ENCODE results near the gene PPFIA1.
"Not testable (repeated sequence)": the region's sequence is repeated elsewhere in the genome, so short reads cannot be mapped to it uniquely, and the experiment has no call there.

PPFIA1 gene

DNA sequence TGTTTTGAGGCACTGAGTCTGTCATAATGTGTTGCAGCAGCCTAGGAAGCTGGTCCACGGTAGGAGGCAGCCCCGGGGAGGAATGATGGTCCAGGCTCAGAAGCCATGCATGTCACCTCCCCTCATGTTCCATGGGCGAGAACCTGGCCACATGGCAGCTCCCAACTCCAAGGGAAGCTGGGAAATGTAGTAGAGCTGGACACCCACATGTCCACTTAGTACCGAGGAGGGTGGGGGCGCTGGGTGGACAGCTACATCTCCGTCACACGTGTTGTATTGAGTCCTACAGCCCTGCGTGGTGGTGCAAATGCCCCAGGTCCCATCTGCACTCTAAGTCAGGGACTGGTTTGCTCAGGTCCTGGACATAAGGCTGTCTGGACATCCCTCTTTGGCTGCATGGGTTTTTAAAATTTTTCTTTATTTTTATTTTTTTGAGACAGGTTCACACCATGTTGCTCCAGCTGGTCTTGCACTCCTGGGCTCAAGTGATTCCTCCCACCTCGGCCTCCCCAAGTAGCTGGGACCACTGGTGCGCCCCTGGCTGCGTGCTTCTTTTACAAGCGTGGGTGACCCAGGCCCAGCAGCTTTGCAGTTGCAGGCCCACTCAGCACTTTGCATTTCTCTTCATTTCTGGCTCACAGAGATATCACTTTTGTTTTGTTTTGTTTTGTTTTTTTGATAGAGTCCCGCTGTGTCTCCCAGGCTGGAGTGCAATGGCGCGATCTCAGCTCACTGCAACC lies 123.9 kb downstream of the PPFIA1 start:
- DNase-seq (ENCODE audit: low read depth in 2 of 2): no peak

- no peak for DNase-seq (ENCODE audit: low read depth in 2 of 2)
Observed at GRCh38 chr11:70397336-70397982, 127.0 kb downstream of the PPFIA1 start.

DNA sequence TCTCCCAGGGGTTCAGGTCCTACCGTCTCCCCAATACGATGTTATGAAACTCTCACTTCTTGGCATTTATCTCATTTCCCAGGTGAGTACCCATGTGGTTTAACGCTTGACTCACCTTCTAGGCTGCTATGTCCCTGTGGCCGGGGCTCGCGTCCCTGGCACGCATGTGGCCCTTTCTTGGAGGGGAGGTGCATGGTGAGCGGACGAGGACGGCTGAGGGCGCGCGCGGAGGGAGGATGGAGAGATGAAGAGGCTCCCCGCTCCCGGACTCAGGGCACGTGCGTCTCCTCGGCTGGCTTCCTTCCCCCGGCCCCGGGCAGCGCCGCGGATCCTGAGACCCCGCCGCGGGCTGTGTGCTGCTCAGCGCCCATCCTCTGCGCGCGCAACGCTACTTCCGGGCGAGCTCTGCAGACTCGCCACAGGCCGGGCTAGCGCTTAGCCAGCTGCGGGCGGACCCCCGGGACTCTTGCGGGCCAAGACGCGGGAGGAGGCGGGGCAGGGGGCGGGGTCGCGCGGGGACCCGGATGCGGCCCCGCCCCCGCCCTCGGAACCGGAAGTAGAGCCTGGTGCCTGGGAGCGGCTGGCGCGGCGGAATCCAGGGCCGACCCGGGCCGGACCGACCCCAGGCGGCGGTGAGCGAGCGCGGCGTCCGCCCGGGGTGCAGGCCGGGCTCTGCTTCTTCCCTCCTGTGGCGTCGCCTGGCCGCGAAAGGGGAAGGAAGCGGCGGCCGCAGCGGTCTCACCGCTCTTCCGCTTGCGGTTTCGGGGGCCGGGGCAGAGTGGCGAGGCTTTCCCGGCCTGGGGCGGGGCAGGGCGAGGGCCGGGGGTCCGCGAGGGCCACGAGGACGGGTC lies 127.7 kb downstream of the PPFIA1 start, which contains the start of gene CTTN:
CTTN (plus strand) TSS at position 547 of the 851 bp plus-strand sequence. CDS start 8,769 bp downstream, outside the sequence.
- DNase-seq (ENCODE audit: low read depth in 2 of 2): peak; percentile 35

- no peak for DNase-seq (ENCODE audit: low read depth in 2 of 2)
Observed at GRCh38 chr11:70398834-70399680, 128.6 kb downstream of the PPFIA1 start.

DNA sequence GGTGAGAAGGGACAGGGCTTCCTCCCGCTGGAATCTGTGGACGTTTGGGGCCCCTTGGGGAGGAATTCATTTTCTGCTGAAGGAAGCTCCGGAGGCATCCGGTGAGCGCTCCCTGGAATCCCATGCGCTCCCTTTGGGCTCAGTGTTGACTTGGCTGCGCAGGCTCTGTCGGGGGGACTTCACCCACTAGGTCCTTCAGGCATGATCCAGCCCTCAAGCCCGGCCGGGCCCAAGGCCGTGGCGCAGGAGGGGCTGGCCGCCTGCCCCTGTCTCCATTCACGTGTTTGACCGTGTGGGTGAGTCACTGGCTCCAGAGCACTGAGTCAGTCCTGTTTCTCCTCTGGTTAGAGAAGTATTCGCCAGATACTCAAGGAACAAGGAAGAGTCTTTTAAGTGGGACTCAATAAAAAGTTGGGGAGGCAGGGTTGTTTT lies 129.2 kb downstream of the PPFIA1 start:
- DNase-seq (ENCODE audit: low read depth in 2 of 2): no peak

GRCh38 chr11:70400643-70401042 lies 130.2 kb downstream of the PPFIA1 start:
- DNase-seq (ENCODE audit: low read depth in 2 of 2): no peak

- DNase-seq (ENCODE audit: low read depth in 2 of 2): no peak
Observed at GRCh38 chr11:70402016-70402415, 131.5 kb downstream of the PPFIA1 start.

- DNase-seq (ENCODE audit: low read depth in 2 of 2): no peak
Observed at GRCh38 chr11:70402685-70403084, 132.2 kb downstream of the PPFIA1 start.

GRCh38 chr11:70404244-70404643 lies 133.8 kb downstream of the PPFIA1 start:
- no peak for DNase-seq (ENCODE audit: low read depth in 2 of 2)

DNA sequence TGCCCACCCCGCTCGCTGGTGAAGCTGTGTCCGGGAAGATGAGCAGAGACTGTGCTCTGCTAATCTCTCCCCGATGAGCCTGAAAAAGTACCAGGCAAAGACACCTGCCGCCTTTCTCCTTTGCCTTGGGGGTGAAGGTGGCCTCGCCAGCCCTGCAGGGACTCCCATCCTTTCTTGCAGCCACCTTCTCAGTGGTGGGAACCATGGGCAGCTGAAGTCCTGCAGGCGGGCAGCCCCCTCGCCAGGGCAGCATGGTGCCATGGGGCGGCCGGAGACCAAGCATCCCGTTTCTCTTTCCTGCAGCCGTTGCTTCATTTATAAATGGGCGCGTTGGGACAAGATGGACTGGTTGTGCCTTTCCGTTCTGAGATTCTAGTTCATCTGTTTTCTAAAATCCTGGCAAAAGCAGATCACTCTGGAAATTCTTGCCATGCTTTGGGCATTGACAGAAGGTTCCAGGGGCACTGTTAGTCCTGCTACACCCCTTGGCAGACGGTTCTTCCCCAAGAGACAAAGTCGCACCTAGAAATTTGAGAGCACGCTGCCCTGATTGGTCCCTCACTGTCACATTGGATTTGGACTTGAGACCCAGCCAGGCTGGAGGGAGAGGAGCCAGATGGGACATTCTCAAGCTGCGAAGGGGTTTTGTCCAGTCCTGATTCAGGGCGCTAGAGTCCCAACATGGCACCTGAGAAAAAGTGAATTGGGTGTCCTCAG lies 135.3 kb downstream of the PPFIA1 start:
- DNase-seq (ENCODE audit: low read depth in 2 of 2): no peak

GRCh38 chr11:70407121-70407520 lies 136.6 kb downstream of the PPFIA1 start:
- DNase-seq (ENCODE audit: low read depth in 2 of 2): no peak

GRCh38 chr11:70407814-70408213 lies 137.3 kb downstream of the PPFIA1 start:
- no peak for DNase-seq (ENCODE audit: low read depth in 2 of 2)

- DNase-seq (ENCODE audit: low read depth in 2 of 2): not testable (repeated sequence)
Observed at GRCh38 chr11:70408326-70408725, 137.8 kb downstream of the PPFIA1 start.

- DNase-seq (ENCODE audit: low read depth in 2 of 2): no peak
Observed at GRCh38 chr11:70409437-70409836, 138.9 kb downstream of the PPFIA1 start.

- DNase-seq (ENCODE audit: low read depth in 2 of 2): no peak
Observed at GRCh38 chr11:70409871-70410270, 139.4 kb downstream of the PPFIA1 start.

- DNase-seq (ENCODE audit: low read depth in 2 of 2): no peak
Observed at GRCh38 chr11:70410276-70411205, 140.1 kb downstream of the PPFIA1 start.

DNA sequence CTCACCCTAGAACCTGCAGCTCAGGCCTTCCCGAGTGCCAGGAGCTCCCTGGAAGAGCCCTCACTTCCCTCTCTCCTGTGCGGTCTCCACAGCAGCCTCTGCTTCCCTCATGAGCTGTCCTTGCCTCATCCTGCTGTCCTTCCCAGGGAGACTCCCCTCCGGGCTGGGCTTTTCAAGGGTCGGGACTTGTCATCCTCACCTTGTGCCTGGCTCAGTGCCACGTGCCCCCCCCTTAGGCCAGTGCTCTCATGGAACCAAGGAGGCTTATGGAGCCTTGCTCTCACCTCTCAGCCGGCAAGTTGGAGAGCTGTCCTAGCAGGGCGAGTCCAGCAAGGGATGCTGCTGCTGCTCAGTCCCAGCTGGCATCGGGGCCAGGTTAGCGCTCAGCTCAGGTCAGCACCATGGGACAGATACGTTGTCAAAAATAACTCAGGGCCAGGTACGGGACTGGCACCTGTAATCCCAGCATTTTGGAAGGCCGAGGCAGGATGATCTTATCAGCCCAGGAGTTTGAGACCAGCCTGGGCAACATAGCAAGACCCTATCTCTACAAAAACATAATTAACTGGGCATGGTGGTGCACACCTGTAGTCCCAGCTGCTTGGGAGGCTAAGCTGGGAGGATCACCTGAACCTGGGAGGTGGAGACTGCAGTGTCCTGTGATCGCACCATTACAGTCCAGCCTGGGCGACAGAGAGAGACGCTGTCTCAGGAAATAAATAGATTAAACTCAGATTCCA lies 141.4 kb downstream of the PPFIA1 start:
- DNase-seq (ENCODE audit: low read depth in 2 of 2): no peak

DNA sequence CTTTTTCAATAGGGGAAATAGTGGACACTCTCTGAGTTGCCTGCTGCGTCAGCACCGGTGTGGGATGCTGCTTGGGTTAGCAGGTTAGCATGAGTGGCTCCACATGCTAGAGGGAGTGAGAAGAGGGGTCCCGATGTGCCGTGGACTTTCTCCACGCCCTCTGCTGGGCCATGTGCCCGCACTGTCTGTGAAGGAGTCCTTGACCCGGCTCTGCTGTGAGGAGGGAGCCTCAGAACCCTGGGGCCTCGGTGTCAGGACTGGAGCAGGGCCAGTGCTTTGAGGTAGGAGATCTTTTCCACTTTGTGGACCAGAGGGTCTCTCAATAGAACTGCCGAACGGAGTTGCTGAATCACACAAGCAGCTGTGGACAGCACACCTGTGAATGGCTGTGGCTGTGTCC lies 142.7 kb downstream of the PPFIA1 start:
- DNase-seq (ENCODE audit: low read depth in 2 of 2): no peak

Data from activated CD8-positive, alpha-beta memory T cell treated with anti-CD3 and anti-CD28 coated beads for 4 hours (primary cell).